Neural cell (in vitro differentiated cells): Measurements from ENCODE around the gene ADD3. TPM values are rescaled to one million over a fixed set of nuclear protein-coding genes. Genes with fewer than 3 reads are reported as not detected.

Source experiments
- H2AFZ ChIP-seq: fragments of 200-600, 300-800 bp; sonication (generic), shearing (Covaris generic); 2 replicates; pipeline ENCODE4 v1.6.0; 2014; ENCODE audit warnings: low read depth, mild to moderate bottlenecking, antibody characterized with exemption, low read length, moderate library complexity
- H3F3A ChIP-seq: fragments of 200-600 bp; shearing (Covaris generic); 2 replicates; pipeline ENCODE4 v1.6.1; 2016; ENCODE audit warnings: mild to moderate bottlenecking, moderate library complexity, mixed read lengths, antibody characterized with exemption, low read length; ENCODE audit not compliant: insufficient read depth, poor library complexity, severe bottlenecking
- H3K27ac ChIP-seq: fragments of 200-600, 300-800 bp; sonication (generic), shearing (Covaris generic); 2 replicates; pipeline ENCODE4 v1.5.1; 2014; ENCODE audit warnings: mild to moderate bottlenecking, low read length, moderate library complexity
- H3K27me3 ChIP-seq: fragments of 300-800, 200-600 bp; sonication (generic), shearing (Covaris generic); 2 replicates; pipeline ENCODE4 v1.6.0; 2014; ENCODE audit warnings: mild to moderate bottlenecking, low read depth, low read length, moderate library complexity; ENCODE audit not compliant: insufficient read depth
- H3K36me3 ChIP-seq: fragments of 300-800, 200-600 bp; sonication (generic), shearing (Covaris generic); 2 replicates; pipeline ENCODE4 v1.5.1; 2014; ENCODE audit warnings: mild to moderate bottlenecking, antibody characterized with exemption, low read length, moderate library complexity; ENCODE audit not compliant: insufficient read depth
- H3K4me2 ChIP-seq: fragments of 300-800, 200-600 bp; sonication (generic), shearing (Covaris generic); 2 replicates; pipeline ENCODE4 v1.6.0; 2014; ENCODE audit warnings: mild to moderate bottlenecking, low read length
- H3K4me3 ChIP-seq: fragments of 300-800, 200-600 bp; sonication (generic), shearing (Covaris generic); 2 replicates; pipeline ENCODE4 v1.5.1; 2014; ENCODE audit warnings: mild to moderate bottlenecking, low read length, moderate library complexity
- H3K79me2 ChIP-seq: fragments of 200-600 bp; shearing (Covaris generic); replicated peaks from 2 replicates; pipeline ENCODE4 v1.6.0; 2014; ENCODE audit warnings: mild to moderate bottlenecking, low read length, moderate library complexity; ENCODE audit not compliant: insufficient read depth
- H3K9ac ChIP-seq: fragments of 300-800, 200-600 bp; sonication (generic), shearing (Covaris generic); 2 replicates; pipeline ENCODE4 v1.6.1; 2016; ENCODE audit warnings: mild to moderate bottlenecking, low read length, mixed read lengths
- H3K9me2 ChIP-seq: fragments of 200-600 bp; shearing (Covaris generic); 2 replicates; pipeline ENCODE4 v1.6.1; 2016; ENCODE audit warnings: mild to moderate bottlenecking, low read length, mixed read lengths; ENCODE audit not compliant: insufficient read depth
- H3K9me3 ChIP-seq: fragments of 200-600, 300-800 bp; sonication (generic), shearing (Covaris generic); 2 replicates; pipeline ENCODE4 v1.6.1; 2016; ENCODE audit warnings: mild to moderate bottlenecking, mixed run types, low read length, moderate library complexity, mixed read lengths
- H4K20me1 ChIP-seq: fragments of 200-600 bp; shearing (Covaris generic); 2 replicates; pipeline ENCODE4 v1.6.1; 2016; ENCODE audit warnings: mild to moderate bottlenecking, mixed run types; ENCODE audit not compliant: insufficient read depth
- EP300 ChIP-seq: fragments of 450-650 bp; conservative IDR thresholded peaks from 2 replicates; pipeline ENCODE4 v1.6.1; 2014; ENCODE audit warnings: antibody characterized with exemption, mild to moderate bottlenecking, moderate library complexity; ENCODE audit not compliant: poor library complexity, severe bottlenecking
- EZH2 ChIP-seq: fragments of 200-600, 300-800 bp; shearing (Covaris generic), sonication (generic); IDR thresholded peaks from 2 replicates; pipeline ENCODE4 v1.6.1; 2014; ENCODE audit warnings: antibody characterized with exemption, low read length, borderline replicate concordance, mild to moderate bottlenecking; ENCODE audit not compliant: insufficient read depth, poor library complexity, severe bottlenecking
- MXI1 ChIP-seq: fragments of 450-650 bp; conservative IDR thresholded peaks from 2 replicates; pipeline ENCODE4 v1.6.1; 2014; ENCODE audit warnings: antibody characterized with exemption, mild to moderate bottlenecking; ENCODE audit not compliant: poor library complexity, severe bottlenecking
- POLR2AphosphoS5 ChIP-seq: IDR thresholded peaks from 2 replicates; pipeline ENCODE4 v1.6.1; 2012
- RAD21 ChIP-seq: fragments of 450-650 bp; conservative IDR thresholded peaks from 2 replicates; pipeline ENCODE4 v1.6.1; 2014; ENCODE audit warnings: antibody characterized with exemption, mild to moderate bottlenecking, moderate library complexity
- SMC3 ChIP-seq: fragments of 450-650 bp; conservative IDR thresholded peaks from 2 replicates; pipeline ENCODE4 v1.6.1; 2014; ENCODE audit warnings: antibody characterized with exemption, mild to moderate bottlenecking, moderate library complexity; ENCODE audit not compliant: poor library complexity
- TAF1 ChIP-seq: IDR thresholded peaks from 2 replicates; pipeline ENCODE4 v1.6.1; 2012; ENCODE audit warnings: low read depth
- polyA plus RNA-seq: library from polyadenylated mRNA; depleted of rRNA; stranded (reverse); fragments of >200 nt; gene quantifications from 2 replicates; pipeline ENCODE4 v1.2.3, GENCODE V29; 2014
- TF ChIP-seq, protein P1 (sequence below): IDR thresholded peaks from 2 replicates; pipeline ENCODE4 v1.6.1; 2012; ENCODE audit warnings: borderline replicate concordance
- TF ChIP-seq, protein P2 (sequence below): fragments of 450-650 bp; IDR thresholded peaks from 2 replicates; pipeline ENCODE4 v1.5.1; 2014; ENCODE audit warnings: antibody characterized with exemption, mild to moderate bottlenecking, moderate library complexity; ENCODE audit not compliant: poor library complexity, severe bottlenecking

ADD3 gene
- polyA plus RNA-seq, 1 donor from 2014 or later = 40.6 TPM

DNA sequence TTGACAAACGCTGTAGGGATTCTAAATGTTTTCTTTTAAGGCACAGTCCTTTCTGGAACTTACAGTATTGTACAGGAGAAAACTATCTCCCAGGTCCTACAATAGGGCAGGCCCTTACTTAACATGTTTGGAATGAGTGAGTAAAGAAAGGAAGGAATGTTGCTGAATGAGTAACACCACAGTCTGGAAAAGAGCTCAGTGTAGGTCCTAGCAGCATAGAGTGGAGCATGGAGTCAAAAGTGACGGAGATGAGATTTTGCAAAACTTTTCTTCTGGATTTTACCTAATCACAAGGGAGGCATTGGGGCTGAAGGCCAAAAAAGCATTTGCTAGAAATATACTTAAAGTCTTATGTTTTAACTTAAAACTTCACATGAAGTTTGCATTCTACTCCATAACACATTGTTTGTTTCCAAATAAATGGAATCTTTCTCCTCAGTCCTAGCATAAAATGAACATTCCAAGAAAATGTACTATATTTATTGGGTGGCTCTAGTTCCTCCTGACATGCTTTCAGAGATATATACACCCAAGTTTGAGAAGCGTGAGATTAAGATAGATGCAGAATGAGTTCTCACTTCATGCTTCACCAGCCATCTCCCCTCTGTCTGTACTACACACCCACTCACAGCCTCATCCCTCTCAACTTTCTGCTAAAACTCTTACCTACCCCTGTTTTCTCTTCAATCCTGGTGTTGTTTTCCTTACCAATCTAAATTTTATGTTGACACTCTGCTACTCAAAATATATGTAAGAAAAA lies 20.2 kb upstream of the ADD3 start:
- Histone ChIP-seq H3K4me2 (no peak overlapping the region), H3K9ac (no peak overlapping the region), H3K36me3 (no peaks in the 10 kb centered on the region), H3K9me2 (no peaks in the 10 kb centered on the region), H3K79me2 (no peaks in the 10 kb centered on the region), H3K9me3 (no peaks in the 10 kb centered on the region), H2AFZ (no peak overlapping the region), H3K27ac (no peak overlapping the region), H4K20me1 (no peaks in the 10 kb centered on the region), H3F3A (no peaks in the 10 kb centered on the region), H3K27me3 (no peaks in the 10 kb centered on the region), H3K4me3 (no peak overlapping the region)
- TF ChIP-seq EP300 (no peak), SMC3 (no peak), TAF1 (no peak), RAD21 (no peak), EZH2 (no peak), POLR2AphosphoS5 (no peak), MXI1 (no peak)
- TF ChIP-seq, protein P1, sequence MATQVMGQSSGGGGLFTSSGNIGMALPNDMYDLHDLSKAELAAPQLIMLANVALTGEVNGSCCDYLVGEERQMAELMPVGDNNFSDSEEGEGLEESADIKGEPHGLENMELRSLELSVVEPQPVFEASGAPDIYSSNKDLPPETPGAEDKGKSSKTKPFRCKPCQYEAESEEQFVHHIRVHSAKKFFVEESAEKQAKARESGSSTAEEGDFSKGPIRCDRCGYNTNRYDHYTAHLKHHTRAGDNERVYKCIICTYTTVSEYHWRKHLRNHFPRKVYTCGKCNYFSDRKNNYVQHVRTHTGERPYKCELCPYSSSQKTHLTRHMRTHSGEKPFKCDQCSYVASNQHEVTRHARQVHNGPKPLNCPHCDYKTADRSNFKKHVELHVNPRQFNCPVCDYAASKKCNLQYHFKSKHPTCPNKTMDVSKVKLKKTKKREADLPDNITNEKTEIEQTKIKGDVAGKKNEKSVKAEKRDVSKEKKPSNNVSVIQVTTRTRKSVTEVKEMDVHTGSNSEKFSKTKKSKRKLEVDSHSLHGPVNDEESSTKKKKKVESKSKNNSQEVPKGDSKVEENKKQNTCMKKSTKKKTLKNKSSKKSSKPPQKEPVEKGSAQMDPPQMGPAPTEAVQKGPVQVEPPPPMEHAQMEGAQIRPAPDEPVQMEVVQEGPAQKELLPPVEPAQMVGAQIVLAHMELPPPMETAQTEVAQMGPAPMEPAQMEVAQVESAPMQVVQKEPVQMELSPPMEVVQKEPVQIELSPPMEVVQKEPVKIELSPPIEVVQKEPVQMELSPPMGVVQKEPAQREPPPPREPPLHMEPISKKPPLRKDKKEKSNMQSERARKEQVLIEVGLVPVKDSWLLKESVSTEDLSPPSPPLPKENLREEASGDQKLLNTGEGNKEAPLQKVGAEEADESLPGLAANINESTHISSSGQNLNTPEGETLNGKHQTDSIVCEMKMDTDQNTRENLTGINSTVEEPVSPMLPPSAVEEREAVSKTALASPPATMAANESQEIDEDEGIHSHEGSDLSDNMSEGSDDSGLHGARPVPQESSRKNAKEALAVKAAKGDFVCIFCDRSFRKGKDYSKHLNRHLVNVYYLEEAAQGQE = no peak
- TF ChIP-seq, protein P2, sequence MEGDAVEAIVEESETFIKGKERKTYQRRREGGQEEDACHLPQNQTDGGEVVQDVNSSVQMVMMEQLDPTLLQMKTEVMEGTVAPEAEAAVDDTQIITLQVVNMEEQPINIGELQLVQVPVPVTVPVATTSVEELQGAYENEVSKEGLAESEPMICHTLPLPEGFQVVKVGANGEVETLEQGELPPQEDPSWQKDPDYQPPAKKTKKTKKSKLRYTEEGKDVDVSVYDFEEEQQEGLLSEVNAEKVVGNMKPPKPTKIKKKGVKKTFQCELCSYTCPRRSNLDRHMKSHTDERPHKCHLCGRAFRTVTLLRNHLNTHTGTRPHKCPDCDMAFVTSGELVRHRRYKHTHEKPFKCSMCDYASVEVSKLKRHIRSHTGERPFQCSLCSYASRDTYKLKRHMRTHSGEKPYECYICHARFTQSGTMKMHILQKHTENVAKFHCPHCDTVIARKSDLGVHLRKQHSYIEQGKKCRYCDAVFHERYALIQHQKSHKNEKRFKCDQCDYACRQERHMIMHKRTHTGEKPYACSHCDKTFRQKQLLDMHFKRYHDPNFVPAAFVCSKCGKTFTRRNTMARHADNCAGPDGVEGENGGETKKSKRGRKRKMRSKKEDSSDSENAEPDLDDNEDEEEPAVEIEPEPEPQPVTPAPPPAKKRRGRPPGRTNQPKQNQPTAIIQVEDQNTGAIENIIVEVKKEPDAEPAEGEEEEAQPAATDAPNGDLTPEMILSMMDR = no peak

DNA sequence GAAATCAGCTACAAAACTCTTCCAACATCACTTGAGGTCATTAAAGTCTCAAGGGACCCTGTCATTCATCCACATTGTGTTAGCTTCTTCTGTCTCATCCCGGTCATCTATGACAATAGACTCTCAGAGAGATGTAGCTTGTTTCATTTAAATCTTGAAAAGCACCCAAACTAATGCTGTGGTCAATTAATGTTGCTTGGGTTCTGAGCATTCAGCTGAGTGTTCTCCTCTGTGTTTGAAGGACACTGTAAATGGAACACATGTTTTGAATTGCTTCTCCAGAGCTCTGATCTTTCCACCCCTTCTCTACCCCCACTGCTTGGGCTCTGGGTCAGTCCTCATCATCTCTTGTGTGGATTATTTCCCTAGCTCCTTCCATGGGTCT lies 19.6 kb upstream of the ADD3 start:
- Histone ChIP-seq H3K4me2 (no peak overlapping the region), H4K20me1 (no peaks in the 10 kb centered on the region), H2AFZ (no peak overlapping the region), H3K27ac (no peak overlapping the region), H3F3A (no peaks in the 10 kb centered on the region), H3K9me3 (no peaks in the 10 kb centered on the region), H3K27me3 (no peaks in the 10 kb centered on the region), H3K9me2 (no peaks in the 10 kb centered on the region), H3K79me2 (no peaks in the 10 kb centered on the region), H3K4me3 (no peak overlapping the region), H3K36me3 (no peaks in the 10 kb centered on the region), H3K9ac (no peak overlapping the region)
- TF ChIP-seq EP300 (no peak), RAD21 (no peak), POLR2AphosphoS5 (no peak), TAF1 (no peak), SMC3 (no peak), MXI1 (no peak), EZH2 (no peak)
- TF ChIP-seq, protein P2 = no peak
- TF ChIP-seq, protein P1 = no peak
